ENCODE measurements around the gene ASMTL. TPM values are rescaled to one million over a fixed set of nuclear protein-coding genes. Genes with fewer than 3 reads are reported as not detected.

The ASMTL gene
- total RNA-seq, 4 donors from 2014 or later: 29.7 to 35.1 (median 32.5) TPM

GRCh38 chrX:1360171-1360570 lies 92.5 kb downstream of the ASMTL start:
- Histone ChIP-seq H3K36me3 (peaks cover 0 to 85% of the 10 kb centered on the region in 2 donors), H3K4me1 (no peaks in the 10 kb centered on the region), H3K27ac (no peak overlapping the region), H3K9me3 (peaks cover 0 to 15% (median 0%) of the 10 kb centered on the region in 3 donors), H3K4me3 (no peak overlapping the region), H3K27me3 (no peaks in the 10 kb centered on the region)
- 75% methylated on average over 2 of the region's 2 CpGs; no CpG with 5 or more reads in 1 of the 2 donors for WGBS, 2 donors (ENCODE audit: low coverage in 1 of 2)
- no peak for TF ChIP-seq POLR2A (IDR thresholded peaks at IDR 0.05)
- TF ChIP-seq, protein P1, sequence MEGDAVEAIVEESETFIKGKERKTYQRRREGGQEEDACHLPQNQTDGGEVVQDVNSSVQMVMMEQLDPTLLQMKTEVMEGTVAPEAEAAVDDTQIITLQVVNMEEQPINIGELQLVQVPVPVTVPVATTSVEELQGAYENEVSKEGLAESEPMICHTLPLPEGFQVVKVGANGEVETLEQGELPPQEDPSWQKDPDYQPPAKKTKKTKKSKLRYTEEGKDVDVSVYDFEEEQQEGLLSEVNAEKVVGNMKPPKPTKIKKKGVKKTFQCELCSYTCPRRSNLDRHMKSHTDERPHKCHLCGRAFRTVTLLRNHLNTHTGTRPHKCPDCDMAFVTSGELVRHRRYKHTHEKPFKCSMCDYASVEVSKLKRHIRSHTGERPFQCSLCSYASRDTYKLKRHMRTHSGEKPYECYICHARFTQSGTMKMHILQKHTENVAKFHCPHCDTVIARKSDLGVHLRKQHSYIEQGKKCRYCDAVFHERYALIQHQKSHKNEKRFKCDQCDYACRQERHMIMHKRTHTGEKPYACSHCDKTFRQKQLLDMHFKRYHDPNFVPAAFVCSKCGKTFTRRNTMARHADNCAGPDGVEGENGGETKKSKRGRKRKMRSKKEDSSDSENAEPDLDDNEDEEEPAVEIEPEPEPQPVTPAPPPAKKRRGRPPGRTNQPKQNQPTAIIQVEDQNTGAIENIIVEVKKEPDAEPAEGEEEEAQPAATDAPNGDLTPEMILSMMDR (IDR thresholded peaks at IDR 0.05): no peak
- TF ChIP-seq EP300 (IDR thresholded peaks at IDR 0.05): no peak
- no peak for TF ChIP-seq POLR2AphosphoS5 (IDR thresholded peaks at IDR 0.05)
- ATAC-seq: no peak

GRCh38 chrX:1359477-1359873 lies 93.2 kb downstream of the ASMTL start:
- ATAC-seq: no peak
- Histone ChIP-seq H3K27me3 (no peaks in the 10 kb centered on the region), H3K27ac (no peak overlapping the region), H3K4me3 (no peak overlapping the region), H3K9me3 (peaks cover 0 to 15% (median 0%) of the 10 kb centered on the region in 3 donors), H3K36me3 (peaks cover 0 to 79% of the 10 kb centered on the region in 2 donors), H3K4me1 (no peaks in the 10 kb centered on the region)
- TF ChIP-seq POLR2AphosphoS5 (IDR thresholded peaks at IDR 0.05): no peak
- no peak for TF ChIP-seq POLR2A (IDR thresholded peaks at IDR 0.05)
- TF ChIP-seq EP300 (IDR thresholded peaks at IDR 0.05): no peak
- TF ChIP-seq, protein P1 (IDR thresholded peaks at IDR 0.05): no peak
- 86 to 92% methylated on average over 2 to 4 of the region's 4 CpGs for WGBS, 2 donors (ENCODE audit: low coverage in 1 of 2)

DNA sequence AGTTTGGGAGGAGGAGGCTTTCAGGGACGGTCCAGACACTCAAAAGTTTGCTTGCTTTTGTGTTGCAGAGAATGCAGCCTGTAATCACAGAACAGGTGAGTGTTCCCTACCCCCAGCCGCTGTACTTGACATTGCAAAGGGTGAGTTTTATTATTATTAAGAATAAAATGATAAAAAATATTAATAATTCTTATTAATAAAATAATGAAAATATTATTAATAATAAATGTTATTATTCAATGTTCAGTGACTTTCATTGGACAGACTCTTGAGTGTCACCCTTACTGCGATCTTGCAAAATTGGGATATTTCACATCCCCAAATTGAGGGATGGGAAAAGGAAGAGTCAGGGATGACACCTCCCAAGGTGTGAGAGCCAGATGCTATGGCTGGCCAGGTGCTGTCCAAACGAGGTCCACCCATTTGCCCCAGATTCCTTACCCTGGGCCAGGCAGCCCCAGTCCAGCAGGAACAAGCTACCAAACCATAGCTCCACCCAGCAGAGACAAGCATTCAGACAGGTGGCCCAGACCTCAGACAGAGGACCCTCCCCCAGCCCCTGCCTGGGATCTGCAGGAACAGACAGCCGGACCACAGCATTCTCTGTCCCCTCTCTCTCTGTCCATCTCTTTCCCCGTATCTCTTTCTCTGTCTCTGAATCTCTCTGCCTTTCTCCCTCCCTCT lies 93.8 kb downstream of the ASMTL start:
- Histone ChIP-seq H3K4me1 (no peaks in the 10 kb centered on the region), H3K36me3 (peaks cover 0 to 73% of the 10 kb centered on the region in 2 donors), H3K9me3 (peaks cover 0 to 15% (median 0%) of the 10 kb centered on the region in 3 donors), H3K27me3 (no peaks in the 10 kb centered on the region), H3K27ac (no peak overlapping the region), H3K4me3 (no peak overlapping the region)
- TF ChIP-seq EP300 (IDR thresholded peaks at IDR 0.05) (no peak), POLR2A (IDR thresholded peaks at IDR 0.05) (no peak), POLR2AphosphoS5 (IDR thresholded peaks at IDR 0.05) (no peak)
- TF ChIP-seq, protein P1 (IDR thresholded peaks at IDR 0.05): no peak
- 86 to 90% methylated on average over 4 to 6 of the region's 6 CpGs for WGBS, 2 donors (ENCODE audit: low coverage in 1 of 2)
- ATAC-seq: no peak

- Histone ChIP-seq H3K27me3 (no peaks in the 10 kb centered on the region), H3K27ac (no peak overlapping the region), H3K4me1 (no peaks in the 10 kb centered on the region), H3K4me3 (no peak overlapping the region), H3K9me3 (peaks cover 0 to 15% (median 0%) of the 10 kb centered on the region in 3 donors), H3K36me3 (peaks cover 0 to 65% of the 10 kb centered on the region in 2 donors)
- 93 to 95% methylated on average over 2 to 10 of the region's 10 CpGs for WGBS, 2 donors (ENCODE audit: low coverage in 1 of 2)
- TF ChIP-seq, protein P1 (IDR thresholded peaks at IDR 0.05): no peak
- TF ChIP-seq POLR2A (IDR thresholded peaks at IDR 0.05): no peak
- no peak for TF ChIP-seq POLR2AphosphoS5 (IDR thresholded peaks at IDR 0.05)
- no peak for TF ChIP-seq EP300 (IDR thresholded peaks at IDR 0.05)
- ATAC-seq: no peak
Measured at GRCh38 chrX:1357993-1358392, 94.7 kb downstream of the ASMTL start.

All from gastroesophageal sphincter (tissue), 4 donors.